Activated CD4-positive, CD25-positive, alpha-beta regulatory T cell treated with anti-CD3 and anti-CD28 coated beads, Interleukin-2, amount 50 U/mL, for 24 hours (primary cell): ENCODE measurements around the gene GGTLC2.
"Not testable (repeated sequence)": the region's sequence is repeated elsewhere in the genome, so short reads cannot be mapped to it uniquely, and the experiment has no call there.

ENCODE experiments used
- ATAC-seq, 2 donors: fragments of 150-1000 bp; cut with Tn5 transposase; one replicate each; pipeline ENCODE4 v1.10.0; 2021; ENCODE audit warnings: mild to moderate bottlenecking in 1 of 2, moderate library complexity in 1 of 2

GGTLC2 gene

DNA sequence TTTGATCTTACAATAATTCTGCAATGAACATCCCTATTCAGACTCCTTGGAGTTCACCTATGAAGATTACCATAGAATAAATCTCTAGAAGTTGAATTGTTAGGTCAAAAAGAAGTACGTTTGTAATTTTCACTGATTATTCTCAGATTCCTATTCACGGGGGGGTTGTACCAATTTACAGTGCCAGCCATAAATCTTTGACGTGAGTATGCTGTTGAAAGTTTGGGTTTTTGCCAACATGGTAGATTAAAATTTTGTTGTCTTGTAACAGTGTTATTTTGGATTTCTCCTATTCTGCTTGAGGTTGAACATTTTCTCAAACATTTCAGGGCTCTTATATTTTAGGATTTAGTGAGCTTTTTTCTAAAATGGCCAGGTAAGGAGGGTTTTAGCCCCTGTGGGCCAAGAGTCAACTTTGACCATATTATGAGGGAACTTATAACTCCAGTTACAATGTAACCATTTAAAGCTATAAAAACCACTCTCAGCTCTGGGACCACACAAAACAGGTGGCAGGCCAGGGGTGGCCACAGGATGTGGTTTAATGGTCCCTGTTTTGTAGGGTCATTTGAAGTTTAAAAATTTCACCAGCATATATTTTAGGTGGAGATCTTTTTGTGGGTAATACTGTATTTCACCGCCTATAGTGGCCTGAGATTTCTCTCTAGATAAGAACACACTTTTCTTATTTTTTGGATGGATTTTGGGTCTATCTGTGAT is 25.8 kb downstream of the GGTLC2 start:
- no peak for ATAC-seq

GRCh38 chr22:22671506-22671905 is 27.1 kb downstream of the GGTLC2 start:
- ATAC-seq = no peak

- no peak for ATAC-seq
Observed at GRCh38 chr22:22673099-22673498, 28.7 kb downstream of the GGTLC2 start.

DNA sequence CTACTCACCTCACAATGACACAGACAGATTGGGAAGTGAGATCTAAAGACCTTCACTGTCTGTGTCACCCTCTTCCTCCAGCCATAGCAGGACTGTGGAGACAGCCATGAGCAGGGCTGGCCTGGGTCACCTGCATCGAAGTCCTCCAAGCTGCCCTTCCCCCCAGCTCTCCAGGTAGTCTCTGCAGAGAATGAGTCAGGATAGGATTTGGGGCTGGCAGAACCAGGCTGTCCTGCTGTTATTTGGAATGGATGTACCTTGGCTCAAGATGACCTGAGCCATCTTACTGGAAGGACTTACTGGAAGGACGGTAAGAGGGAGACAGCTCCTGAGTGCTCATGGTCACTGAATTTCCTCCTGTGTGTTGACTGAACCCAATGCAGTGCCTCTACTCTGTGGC is 29.2 kb downstream of the GGTLC2 start:
- ATAC-seq = no peak

- ATAC-seq = no peak
Observed at GRCh38 chr22:22674467-22674866, 30.1 kb downstream of the GGTLC2 start.

DNA sequence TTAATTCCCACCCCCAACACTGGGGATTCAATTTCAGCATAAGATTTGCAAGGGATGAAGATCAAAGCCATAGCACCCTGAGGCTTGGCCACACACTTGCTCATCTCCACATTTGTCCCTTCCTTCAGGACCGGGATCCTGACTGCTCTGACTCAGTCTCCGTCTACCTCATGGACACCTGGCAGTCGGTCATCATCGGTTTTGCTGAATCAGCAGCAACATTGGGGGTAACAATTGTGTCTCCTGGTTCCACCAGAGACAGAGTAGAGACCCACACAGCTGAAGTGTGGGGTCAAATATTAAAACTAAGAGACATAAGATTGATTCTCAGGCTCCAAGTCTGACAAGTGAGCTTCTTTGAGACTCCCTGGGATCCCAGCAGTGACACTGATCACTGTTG is 34.6 kb downstream of the GGTLC2 start:
- ATAC-seq = no peak

GRCh38 chr22:22680396-22680795 is 36.0 kb downstream of the GGTLC2 start:
- ATAC-seq = no peak

DNA sequence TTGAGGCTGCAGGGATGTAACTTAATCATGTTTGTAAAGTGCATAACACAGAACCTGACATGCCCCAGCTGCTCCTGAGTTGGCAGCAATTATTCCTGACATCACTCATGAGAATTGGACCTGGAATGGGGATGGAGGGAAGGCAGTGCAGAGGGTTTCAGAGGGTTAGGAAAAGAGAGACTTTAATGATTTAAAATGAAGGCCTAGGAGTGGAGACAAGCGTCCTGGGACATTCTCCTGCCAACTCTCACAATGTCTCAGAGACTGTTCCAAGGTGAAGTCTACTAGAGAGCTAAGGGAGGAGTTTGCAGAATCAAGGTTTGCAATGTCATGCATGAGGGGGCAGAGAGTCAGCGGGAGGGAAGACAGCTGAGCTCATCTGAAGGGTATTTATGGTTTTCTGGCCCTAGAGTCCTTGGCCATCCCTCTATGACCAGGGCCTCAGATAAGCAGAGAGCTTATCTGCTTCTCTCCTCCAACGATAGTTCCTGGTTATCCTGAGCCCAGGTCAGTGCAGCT is 36.9 kb downstream of the GGTLC2 start:
- no peak for ATAC-seq

- ATAC-seq = no peak
Observed at GRCh38 chr22:22682196-22682595, 37.8 kb downstream of the GGTLC2 start.

GRCh38 chr22:22682807-22683667 is 38.6 kb downstream of the GGTLC2 start:
- ATAC-seq = no peak

DNA sequence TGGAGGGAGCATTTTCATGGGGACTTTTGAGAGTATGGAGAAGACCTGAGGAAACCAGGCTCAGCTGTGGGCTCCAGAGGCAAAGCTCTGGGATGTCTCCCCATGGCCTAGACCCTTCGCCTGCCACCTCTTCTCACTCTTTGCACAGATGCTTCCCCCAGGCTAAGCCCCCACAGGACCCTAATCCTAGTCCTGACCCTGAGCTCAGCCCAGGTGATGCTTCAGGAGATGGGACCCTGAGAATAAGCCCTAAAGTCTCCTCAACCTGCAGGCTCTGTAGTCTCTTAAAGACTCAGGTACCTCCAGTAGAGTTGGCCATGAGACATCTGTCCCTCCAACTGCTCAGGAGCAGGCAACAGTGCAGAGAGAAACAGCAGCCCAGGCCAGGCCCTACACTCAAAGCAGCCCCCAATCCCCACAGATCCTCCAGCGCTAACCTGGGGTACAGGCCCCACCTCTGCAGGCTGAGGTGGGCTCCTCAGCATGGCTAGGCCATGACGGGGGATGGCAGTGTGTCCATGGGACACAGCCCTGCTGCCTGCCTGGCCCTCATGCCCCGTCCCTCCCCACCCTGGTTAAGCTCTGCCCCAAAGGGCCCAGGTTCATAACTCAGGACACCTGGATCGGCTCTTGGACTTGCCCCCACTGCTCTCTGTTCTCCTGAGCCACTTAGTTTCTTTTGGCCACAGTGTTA is 39.4 kb downstream of the GGTLC2 start:
- no peak for ATAC-seq

- peak in 1 of 2 donors; percentile 30 for ATAC-seq
Observed at GRCh38 chr22:22684580-22685561, 40.5 kb downstream of the GGTLC2 start.

- ATAC-seq = no peak
Observed at GRCh38 chr22:22685586-22685985, 41.2 kb downstream of the GGTLC2 start.

DNA sequence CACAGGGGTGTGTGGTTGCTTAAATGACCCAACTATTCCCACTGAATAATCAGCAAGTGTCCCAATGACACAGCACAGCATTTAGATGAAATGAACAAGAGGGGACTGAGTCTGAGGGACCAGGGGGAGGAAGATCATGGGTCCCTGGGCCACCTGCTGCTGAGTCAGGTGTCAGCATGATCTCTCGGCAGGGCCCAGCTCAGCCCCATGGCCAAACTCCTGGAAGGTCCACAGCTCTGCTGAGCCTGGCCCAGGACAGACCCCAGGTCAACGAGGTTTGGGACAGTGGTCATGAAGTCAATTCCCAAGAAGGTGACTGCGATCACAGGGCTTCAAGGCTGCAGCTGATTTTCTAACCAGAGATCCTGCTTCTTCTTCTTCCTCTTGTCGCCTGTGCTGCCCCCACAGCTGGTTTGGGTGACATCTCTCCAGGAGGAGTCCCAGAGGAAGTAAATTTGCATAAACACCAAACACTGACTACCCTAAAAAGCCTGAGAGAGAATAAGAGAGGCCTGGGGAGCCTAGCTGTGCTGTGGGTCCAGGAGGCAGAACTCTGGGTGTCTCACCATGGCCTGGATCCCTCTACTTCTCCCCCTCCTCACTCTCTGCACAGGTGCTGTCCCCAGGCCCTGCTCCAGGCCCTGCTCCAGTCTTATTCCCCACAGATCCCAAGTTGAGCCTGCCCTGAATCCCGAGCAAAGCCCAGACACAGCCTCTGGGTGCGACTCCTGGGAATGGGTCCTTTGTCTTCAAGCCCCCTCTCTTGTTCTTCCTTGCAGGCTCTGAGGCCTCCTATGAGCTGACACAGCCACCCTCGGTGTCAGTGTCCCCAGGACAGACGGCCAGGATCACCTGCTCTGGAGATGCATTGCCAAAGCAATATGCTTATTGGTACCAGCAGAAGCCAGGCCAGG is 42.0 kb downstream of the GGTLC2 start:
- not testable (repeated sequence) for ATAC-seq

DNA sequence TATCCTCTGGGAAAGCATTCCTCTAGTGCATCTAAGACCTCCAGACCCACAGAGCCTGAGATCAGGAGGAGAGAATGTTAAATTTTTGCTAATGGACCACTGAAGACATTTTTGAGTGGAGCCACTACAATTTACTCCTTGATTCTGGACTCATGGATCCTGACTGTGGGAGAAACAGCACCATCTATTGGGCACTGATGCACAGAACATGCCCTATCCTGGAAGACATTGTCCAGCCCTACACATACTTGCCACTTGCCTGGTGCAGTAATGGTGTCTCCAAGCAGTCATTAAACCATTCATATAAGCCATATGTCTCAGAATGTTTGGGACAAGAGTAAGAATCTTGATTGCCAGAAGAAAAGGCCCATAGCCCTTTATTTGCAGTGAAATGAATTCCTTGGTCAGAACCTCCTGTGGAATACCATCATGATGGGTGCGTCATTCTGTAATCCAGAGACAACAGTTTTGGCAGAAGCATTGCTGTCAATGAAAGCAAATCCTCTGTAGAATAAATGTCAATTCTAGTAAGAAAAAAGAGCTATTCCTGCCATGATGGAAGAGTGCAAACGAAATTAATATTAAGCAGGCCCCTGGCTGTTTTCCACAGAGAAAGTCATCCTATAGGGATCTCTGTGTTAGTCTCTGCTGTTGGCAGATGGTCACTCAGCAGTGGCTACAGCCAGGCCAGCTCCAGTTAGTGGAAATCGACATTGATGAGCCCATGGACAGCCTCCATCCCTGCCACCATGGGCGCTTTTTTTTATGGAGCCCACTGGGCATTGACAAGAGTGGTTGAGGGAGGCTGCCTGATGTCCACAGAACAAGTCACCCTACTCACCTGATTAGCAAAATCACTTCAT is 43.5 kb downstream of the GGTLC2 start:
- no peak for ATAC-seq

- ATAC-seq = no peak
Observed at GRCh38 chr22:22689621-22690345, 45.4 kb downstream of the GGTLC2 start.

- ATAC-seq = no peak
Observed at GRCh38 chr22:22691055-22691454, 46.6 kb downstream of the GGTLC2 start.

DNA sequence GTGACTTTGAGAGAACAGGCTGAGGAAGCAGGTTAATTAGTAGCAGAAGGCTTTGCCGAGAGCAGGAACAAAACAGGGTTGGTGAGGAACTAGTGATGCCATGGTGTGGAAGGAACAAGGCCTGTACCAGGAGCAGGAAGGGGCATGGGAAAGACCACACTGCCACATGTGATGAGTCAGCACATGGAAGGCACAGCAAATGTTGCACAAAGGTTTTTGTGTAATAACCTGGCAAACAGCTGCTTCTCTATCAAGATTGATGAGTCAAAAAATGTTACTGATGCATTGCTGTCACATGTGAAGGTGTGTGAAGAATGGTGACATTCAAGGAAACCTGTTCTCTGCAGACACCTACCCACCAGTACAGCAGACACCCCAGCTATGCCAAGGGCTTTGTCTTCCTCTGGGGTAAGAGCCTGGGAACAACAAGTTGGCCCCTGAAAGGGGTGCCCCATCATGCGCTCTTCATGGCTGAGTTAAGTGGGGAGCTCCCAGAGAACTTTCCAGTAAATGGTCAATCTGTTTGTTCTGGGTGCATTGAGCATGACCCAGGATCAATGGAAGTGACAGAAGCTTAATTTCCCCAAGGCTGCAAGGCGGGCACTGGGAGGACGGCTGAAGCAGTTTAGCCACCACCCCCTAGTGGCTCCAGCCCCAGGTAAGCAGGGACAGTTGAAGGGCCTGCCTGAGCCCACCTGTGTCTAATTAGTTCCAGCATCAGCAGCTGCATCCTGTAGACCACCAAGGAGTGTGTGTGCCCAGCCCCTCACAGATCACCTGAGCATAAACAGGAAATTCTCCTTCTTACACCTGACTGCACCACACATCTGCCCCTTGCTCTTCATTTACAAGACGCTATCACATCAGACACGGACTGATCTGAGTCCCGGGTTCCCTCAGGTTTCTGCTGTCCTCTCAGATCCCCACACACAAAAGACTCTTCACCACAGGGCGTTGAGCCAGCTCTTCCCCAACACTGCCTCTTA is 47.6 kb downstream of the GGTLC2 start:
- ATAC-seq = no peak
